Fibroblast of gingiva (primary cell): ENCODE measurements around the gene FIP1L1.

Experiments used
- DNase-seq: peaks from one replicate; pipeline ENCODE4 v3.0.0-alpha.2; 2011; ENCODE audit warnings: low read depth

FIP1L1 gene

GRCh38 chr4:53501561-53501960 is 124.1 kb downstream of the FIP1L1 start:
- DNase-seq, result peak; percentile 29

- DNase-seq, result no peak
These were observed 124.7 kb downstream of the FIP1L1 start for GRCh38 chr4:53502094-53502493.

- peak; percentile 15 for DNase-seq
These were observed 128.5 kb downstream of the FIP1L1 start for GRCh38 chr4:53505947-53506346.

- no peak for DNase-seq
These were observed 129.6 kb downstream of the FIP1L1 start for GRCh38 chr4:53507058-53507457.

GRCh38 chr4:53507671-53508286 is 130.3 kb downstream of the FIP1L1 start:
- peak; percentile 87 for DNase-seq

GRCh38 chr4:53508446-53508845 is 131.0 kb downstream of the FIP1L1 start:
- peak; percentile 80 for DNase-seq

GRCh38 chr4:53510321-53510720 is 132.9 kb downstream of the FIP1L1 start:
- peak; percentile 39 for DNase-seq
